GM18909 (cell line): Measurements from ENCODE around the gene DNAH17.

ENCODE experiments used
- ATAC-seq: cut with Tn5 transposase; IDR thresholded peaks from one replicate; pipeline ENCODE4 v1.9.1; 2021; ENCODE audit warnings: mild to moderate bottlenecking; ENCODE audit not compliant: unreplicated experiment, poor library complexity

DNAH17 gene

DNA sequence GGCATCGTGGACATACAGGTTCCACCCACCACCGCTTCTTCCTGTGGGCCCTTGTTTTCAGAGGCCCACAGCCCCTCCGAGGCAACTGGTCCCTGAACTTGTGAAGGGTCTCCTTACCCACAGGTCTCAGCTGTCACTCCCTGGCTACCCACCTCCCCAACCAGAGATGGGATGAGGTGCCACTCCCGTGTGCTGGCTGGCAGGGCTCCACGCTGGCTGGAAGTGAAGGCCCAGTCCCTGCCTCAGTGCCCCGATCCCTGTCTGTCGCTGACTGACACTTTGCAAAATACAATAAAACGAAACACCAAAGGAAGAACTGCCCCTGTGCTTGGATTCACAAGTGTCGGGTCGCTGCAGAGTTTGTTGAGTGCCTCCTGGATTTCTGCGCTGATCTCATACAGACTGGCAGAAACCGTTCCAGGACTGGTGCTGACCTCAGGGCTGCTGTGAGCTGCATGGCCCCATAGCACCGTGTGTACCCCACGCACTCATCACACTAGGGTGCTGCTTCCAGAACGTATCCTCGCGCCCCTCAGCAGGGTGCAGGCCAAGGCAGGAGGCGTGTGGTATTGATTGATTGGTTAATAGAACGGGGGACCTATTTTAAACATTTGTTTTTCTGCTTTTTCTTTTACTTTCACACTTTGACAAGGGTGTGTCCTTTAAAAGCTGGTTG, 141.7 kb downstream of the DNAH17 start:
- no peak for ATAC-seq

DNA sequence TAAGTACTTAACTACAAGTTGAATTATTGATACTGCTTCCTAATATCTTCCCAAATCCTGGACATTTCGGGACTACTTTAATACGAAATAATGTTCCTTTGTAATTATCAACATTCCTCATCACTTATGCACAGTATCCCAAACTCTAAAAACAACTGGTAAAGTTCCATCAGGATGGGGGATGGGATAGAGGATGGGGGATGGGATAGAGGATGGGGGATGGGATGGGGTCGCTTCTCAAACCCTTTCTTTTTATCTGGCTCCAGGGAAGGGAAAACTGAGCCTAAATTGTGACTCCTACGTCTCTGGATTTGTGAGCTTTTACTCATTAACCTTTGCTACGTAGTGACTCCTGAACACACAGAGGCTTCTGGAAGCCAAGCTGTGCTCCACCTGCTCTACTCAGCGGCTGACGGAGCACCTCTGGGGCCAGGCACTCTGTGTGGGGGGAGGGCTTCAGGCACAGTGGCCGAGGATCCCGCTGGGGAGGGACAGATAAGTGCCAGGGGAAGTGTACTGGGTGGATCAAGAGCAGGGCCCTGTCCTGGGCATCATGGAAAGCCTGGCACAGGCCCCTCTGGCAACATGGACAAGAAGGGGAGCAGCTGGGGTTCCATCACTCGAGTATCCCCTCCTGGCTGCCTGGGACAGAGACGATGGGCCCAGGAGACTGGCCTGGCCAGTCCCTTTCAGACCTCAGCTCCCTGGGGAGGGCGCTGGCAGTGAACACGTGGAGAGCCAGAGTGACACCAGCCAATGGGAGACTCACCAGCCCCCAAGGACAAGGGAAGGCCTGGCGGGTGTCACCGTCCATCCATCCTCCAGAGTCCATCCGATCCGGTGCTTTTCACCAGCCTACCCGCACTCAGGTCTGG, 142.5 kb downstream of the DNAH17 start:
- ATAC-seq = no peak

DNA sequence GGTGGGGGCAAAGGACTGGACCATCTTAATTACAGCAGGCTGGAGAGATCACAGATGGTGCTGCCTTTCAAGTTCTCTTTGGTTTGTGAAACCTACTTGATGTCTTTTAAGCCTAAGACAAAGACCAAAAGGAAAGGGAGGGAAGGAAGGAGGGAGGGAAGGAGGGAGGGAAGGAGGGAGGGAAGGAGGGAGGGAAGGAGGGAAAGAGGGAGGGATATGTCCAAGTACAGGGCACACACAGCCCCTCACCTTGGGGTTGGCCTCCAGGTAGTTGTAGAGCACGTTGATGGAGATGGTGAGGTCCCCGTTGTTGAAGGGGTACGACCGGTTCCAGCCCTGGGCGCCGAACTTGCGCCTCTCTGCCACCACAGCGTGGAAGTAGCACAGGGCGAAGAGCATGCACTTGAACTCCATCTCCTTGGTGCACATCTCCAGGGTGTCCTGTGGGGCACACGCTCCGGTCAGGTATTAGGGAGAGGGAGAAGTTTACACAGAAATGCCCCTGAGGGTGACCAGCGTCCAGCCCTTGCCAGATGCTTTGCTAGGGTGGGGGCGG, 143.3 kb downstream of the DNAH17 start:
- no peak for ATAC-seq

DNA sequence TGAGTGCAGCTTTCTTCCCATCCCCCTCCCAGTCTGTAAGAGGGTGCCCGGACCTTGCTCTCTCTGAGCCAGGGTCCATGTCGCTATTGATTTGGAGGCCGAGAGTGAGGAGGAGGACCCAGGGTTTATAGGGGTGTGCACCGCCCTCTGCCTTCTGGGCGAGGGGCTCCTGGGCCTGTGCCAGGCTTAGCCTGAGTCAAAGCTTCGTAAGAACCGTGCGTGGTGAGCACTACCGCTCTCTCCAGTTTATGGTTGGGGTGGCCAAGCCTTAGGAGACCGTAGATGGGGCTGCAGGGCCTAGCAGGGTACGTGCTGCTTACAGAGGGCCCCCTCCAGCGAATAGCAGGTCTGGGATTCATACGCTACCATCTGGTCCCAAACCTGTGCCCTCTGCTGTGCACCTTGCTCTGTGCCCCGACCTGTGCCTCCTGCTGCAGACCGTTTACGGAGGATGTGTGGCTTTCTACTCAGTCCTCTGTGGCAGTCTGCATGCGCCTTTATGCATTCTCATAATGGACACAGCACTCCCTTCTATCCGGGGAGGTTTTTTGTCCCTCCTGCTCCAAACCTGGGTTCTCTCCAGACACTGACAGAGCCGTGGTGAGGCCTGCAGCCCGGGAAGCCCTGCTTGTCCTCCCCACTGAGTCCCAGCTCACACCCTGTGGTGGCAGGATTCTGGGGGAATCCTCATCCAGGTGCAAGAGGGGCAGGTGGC, 144.0 kb downstream of the DNAH17 start:
- ATAC-seq = no peak

DNA sequence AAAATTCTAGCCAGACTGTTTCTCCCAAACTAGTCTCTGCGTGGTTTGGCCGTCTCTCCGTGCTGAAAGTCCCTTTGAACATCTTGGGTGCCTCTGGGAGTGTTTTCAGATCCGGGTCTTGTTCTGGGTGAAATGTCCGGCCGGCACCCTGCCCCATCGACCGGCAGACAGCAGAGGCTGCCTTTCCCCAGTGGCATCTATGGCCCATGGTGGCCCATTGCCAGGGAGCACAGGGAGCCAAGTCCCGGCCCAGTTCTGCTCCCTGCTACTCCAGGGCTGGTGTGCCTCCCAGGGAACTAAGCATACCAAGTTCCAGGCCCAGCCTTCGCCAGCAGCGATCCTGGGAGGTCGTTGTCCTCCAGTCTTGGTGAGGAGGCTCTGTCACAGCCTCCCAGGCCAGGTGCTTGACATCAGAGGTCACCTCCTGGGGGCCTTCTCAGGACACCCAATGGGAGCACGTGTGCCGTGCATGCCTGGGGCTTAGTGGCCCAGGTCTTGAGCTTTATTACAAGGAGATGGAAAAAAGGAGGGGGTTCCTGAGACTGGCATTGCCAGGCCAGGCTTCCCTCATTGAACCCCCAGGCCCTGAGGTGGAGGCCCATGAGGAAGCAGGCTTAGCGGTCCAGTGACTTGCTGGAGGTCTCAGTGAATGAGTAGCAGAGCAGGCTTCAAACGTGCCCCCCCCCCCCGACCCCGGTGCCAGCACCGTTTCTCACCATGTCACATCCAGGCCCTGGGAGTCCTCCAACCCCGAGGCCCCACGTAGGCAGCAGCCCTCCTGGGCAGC, 144.8 kb downstream of the DNAH17 start:
- ATAC-seq = no peak

DNA sequence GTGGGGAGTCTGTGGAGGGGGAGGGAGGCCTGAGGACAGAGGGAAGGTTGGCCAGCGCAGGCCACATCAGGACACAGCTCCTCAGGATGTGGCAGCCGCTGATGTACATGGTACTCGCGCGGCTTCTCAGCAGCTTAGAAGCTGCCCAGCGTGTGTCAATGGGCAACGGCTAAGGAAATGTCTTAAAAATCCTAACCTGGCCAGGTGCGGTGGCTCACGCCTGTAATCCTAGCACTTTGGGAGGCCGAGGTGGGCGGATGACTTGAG, 145.6 kb downstream of the DNAH17 start:
- ATAC-seq = no peak

DNA sequence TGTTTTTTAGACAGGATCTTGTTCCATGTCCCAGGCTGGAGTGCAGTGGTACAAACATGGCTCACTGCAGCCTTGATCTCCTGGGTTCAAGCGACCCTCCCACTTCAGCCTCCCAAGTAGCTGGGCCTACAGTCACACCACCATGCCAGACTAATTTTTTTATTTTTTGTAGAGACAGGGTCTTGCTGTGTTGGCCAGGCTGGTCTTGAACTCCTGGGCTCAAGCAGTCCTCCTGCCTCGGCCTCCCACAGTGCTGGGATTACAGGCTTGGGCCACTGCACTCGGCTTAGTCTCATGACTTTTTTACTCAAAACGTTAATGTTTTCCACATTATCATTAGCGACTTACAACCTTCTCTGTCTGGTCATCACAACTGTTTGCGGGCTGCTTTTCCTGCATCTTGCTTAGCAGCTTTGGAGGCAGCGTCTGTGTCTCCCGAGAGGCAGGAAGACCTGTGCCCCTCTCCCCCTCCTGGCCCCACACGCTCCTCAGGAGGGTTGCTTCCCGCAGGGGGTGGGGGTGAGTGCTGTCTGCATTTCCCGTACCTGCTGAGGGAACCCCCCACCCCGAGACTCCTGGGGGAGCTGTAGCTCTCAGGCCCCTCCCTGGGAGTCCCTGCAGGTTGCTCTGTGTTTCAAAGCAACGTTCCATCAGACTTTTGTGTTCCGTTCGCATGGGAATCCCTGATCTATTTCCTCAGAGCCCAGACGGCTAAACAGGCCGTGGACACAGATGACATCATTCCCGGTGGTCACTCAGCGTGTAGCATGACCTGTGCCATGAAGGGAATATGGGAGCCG, 146.1 kb downstream of the DNAH17 start:
- no peak for ATAC-seq

DNA sequence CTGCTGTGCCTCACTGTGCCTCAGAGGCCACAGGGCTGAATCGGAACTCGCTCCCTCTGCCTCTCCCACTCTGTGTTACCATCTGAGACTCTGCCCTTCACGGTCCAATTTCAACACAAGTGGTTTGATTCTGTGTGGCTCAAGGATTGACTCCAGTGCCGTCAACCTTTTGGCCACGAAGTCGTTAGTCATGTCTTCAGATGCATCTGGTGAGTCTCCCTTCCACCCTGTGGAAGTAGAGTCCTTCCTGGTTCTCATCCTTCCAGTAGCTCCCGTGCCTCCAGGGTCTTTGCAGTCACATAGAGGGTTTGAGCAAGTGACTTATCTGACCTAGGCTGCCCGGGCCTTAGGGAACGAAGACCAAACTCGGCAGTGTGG, 147.6 kb downstream of the DNAH17 start:
- no peak for ATAC-seq

DNA sequence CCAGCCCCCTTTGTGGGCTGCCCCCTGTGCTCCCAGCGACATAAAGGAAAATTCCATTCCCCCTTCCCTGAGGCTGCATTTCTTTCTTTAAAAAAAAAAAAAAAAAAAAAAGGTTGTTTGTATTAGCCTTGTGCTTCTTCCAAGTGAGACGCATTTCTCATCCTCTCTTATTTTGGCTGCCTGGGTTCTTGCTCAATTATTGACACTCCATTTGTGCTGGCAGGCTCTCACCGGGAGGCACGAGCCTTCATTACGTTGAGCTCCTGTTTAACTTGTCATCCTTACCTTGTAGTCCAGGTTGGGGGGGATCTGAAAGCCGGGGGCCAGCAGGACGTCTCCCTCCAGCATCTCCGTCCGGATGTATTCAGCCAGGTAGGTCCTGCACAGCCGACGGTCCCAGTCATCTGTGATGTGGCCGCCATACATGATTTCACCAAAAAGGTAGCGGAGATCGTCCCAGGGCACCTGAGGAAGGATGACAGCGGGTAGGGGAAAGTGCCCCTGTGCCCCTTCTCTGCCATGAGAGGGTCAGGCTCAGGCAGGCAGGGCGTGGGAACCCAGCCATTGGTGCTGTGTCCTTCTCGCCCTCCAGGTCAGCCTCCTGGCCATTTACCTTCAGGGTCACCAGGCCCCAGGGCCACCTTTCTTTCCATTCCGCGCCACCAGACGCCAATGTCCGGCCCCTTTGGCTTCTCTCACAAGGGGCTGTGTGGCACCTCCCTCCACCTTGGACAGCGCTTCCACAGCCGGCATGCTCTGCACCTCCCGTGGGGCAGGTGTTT, 148.2 kb downstream of the DNAH17 start:
- no peak for ATAC-seq

DNA sequence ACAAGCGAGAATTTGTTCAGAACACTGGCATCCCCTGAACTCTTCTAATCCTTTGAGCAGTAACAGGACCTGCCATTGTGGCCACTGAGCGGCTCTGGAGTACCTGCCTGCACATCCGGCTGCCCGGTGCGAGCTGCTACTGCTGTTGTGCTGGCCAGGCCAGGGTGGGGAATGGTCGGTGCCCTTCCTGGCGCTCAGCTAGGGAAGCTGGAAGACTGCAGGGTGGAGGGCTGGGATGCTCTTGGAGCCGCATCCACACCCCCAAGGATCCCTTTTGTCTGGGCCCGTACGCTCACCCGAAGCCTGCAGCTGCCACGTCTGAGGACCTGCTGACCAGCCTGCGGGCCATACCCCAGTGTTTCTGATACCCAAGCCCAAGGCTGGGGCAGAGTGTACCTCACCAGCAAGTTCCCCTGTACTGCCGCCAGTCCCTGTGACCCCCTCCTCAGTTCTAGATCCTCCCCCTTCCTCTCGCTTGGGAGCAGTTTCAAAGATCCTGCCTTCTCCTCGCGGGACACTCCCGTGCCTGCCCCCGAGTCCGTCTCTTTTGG, 149.1 kb downstream of the DNAH17 start:
- no peak for ATAC-seq

DNA sequence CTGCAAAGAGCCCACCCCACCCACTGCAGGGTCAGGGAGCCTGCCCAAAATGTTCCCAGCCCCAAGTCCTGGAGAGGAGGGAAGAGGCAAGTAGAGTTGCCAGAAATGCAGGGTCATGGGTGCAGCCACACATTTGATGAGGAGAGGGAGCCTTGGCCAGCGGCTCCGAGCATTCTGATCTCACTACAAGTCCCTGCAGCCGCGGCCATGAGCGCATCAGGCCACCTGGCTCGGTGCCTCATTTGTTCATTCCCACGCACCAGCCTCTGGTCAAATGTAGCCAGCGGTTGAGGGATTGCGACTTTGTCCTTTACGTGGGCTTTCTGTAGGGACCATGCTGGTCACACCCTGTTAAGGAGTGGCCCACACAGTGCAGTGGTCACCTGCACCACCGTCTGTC, 150.1 kb downstream of the DNAH17 start:
- ATAC-seq = no peak

DNA sequence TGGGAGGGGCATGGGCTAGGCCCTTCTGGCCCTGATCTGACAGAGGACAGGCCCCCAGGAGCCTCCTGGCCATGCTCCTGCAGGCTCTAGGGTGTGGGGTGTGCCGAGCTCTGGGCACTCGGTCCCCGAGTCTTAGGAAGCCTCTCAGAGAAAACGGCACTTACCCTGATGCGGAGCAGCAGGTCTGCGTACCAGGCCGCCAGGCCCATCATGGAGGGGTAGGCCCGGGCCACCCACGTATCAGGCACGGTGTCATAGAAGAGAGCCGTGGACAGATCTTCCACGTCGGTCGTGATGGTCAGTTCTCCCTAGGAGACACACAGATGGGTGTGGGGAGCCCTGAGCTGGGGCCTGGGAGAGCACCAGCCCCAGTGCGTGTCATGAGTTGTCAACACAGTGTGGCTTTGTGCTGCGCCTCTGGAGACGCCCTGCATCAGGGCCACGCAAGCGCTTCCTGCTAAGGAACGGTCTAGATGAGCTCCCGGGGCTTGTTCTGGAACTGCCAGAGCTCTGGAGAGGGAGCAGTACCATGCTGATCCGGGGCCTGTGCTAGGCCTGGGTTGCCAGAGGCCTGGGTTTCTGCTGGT, 150.8 kb downstream of the DNAH17 start:
- no peak for ATAC-seq

DNA sequence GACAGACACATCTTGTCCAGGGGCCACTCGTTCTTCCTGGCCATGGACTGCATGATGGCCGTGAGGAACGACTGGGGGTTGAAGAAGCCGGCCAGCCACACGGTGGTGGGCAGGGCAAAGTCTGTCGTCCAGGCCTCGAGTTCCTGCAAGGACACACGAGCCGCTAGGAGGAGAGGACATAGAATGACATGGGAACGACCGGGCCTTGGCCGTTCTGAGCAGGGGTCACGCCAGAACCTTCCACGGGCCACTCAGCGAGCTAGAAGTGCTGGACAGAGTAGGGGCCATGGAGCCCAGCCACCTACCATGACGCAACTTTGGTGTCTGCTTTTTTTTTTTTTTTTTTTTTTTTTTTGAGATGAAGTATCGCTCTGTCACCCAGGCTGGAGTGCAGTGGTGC, 151.8 kb downstream of the DNAH17 start:
- ATAC-seq = no peak

DNA sequence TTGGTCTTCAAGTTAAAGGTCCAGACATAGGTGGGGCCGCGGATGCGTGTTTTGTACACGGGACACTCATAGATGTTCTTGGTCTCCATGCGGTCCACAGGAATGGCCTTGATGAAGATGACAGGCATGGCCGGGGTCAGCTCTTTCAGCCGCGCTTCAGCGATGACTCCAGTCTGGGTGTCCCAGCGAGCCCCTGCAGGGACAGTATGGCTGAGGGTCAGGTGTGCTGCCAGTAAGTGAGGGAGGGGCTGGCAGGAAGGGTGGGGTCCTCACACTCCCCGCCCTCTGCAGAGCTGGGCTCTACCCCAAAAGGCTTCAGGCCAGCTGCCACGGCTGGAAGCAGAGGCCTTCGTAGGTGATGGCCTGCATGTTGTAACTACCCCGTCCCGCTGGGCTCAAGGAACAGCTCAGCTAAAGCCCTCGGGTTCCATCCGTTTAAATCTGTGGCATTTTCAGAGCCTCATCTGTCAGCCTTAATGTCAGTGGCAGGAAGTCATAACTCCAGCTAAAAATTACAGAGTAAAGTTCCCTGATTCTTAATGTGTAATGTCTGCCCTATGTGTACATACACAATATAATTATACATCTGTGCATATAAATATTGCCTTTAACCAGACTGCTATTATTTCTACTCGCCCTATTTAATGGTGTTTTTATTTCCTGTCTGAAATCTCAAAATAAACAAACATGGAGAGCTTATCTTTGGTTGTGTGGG, 153.1 kb downstream of the DNAH17 start:
- no peak for ATAC-seq

DNA sequence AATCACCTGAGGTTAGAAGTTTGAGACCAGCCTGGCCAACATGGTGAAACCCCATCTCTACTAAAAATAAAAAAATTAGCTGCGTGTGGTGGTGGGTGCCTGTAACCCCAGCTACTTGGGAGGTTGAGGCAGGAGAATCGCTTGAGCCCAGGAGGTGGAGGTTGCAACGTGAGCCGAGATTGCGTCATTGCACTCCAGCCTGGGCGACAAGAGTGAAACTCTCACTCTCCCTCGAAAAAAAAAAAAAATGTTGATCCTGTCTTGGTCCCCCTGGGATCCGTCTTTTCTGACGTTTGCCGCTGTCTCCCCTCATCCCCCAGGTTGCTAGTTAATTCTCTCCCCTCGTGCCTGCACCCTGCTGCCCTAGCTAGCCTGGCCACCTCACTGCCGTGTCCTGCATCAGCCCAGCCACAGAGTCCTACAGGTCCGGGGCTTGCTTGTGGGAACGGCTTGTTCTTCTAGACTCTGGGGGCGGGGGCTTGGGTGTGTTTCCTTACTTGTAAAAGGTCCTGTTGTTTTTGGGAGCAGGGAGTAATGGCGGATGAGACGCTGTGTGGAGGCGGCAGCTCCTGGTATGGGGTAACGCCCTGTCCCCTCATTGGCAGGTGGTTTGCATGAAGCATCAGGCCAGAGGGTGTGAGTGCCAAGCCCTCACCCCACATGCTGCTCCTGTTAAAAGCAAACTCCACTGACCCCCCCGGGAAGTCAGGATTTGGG, 154.2 kb downstream of the DNAH17 start:
- no peak for ATAC-seq

DNA sequence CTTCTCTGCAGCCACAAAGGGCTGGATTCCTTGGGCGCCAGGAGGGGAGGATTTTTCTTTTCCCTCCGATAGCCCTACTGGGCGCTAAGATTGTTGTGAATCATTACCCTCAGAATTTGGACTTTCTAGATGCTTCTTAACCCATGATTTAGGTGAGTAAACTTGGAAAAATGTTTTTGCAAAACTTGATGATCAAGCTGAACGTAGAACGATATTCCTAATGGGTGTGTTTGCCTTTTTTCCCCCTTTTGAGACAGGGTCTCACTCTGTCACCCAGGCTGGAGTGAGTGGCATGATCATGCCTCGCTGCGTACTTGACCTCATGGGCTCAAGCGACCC, 155.0 kb downstream of the DNAH17 start:
- no peak for ATAC-seq
